Endothelial cell of umbilical vein (primary cell): ENCODE results near the gene SLC6A19.

Experiments used
- EZH2 ChIP-seq: IDR thresholded peaks from 2 replicates; pipeline ENCODE4 v1.6.1; 2012; ENCODE audit warnings: borderline replicate concordance, low read depth, mild to moderate bottlenecking, moderate library complexity, low read length, inconsistent platforms; ENCODE audit not compliant: severe bottlenecking
- JUN ChIP-seq: IDR thresholded peaks from 2 replicates; pipeline ENCODE4 v1.6.1; 2011; ENCODE audit warnings: borderline replicate concordance, low read depth; ENCODE audit not compliant: insufficient read length, insufficient read depth
- MYC ChIP-seq: IDR thresholded peaks from one replicate; pipeline ENCODE4 v1.6.1; 2011; ENCODE audit warnings: mild to moderate bottlenecking, low read depth, low read length
- POLR2A ChIP-seq: IDR thresholded peaks from 2 replicates; pipeline ENCODE4 v1.6.1; 2012; ENCODE audit warnings: low read depth, mild to moderate bottlenecking, control low read depth, low read length
- POLR2AphosphoS5 ChIP-seq: IDR thresholded peaks from 2 replicates; pipeline ENCODE4 v1.6.1; 2012; ENCODE audit warnings: low read depth, mild to moderate bottlenecking, control low read depth, low read length, moderate library complexity; ENCODE audit not compliant: insufficient read depth
- TF ChIP-seq, protein P1 (sequence below), 2 donors: IDR thresholded peaks; 1 replicate in 1 of 2; 2 replicates in 1 of 2; pipeline ENCODE4 v1.5.1; 2011; ENCODE audit warnings: low read length in 2 of 2, mild to moderate bottlenecking in 2 of 2, moderate library complexity in 2 of 2, control low read depth in 1 of 2, inconsistent platforms in 1 of 2, low read depth in 1 of 2; ENCODE audit not compliant: insufficient read depth in 1 of 2; ENCODE audit errors: extremely low read depth in 1 of 2
- TF ChIP-seq, protein P2 (sequence below): IDR thresholded peaks from 2 replicates; pipeline ENCODE4 v1.6.1; 2011; ENCODE audit not compliant: insufficient read depth, insufficient read length

DNA sequence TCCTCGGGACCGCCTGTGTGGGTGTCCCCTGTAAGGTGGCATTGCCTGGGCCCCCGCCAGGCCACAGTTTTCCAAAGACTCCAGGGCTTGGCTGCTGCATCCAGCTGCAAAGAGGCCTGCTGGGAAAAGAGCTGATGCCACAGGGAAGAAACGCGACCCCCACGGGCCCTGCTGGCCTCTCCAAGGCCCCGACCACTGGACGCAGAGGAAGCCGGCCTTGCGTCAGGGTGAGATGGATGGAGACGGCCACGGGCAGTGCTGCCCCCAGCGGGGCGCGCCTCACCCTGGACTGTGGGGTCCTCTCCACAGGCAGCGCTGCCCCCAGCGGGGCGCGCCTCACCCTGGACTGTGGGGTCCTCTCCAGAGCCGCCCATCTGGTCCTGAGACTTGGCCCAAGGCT, 21.3 kb upstream of the SLC6A19 start:
- TF ChIP-seq, protein P1, sequence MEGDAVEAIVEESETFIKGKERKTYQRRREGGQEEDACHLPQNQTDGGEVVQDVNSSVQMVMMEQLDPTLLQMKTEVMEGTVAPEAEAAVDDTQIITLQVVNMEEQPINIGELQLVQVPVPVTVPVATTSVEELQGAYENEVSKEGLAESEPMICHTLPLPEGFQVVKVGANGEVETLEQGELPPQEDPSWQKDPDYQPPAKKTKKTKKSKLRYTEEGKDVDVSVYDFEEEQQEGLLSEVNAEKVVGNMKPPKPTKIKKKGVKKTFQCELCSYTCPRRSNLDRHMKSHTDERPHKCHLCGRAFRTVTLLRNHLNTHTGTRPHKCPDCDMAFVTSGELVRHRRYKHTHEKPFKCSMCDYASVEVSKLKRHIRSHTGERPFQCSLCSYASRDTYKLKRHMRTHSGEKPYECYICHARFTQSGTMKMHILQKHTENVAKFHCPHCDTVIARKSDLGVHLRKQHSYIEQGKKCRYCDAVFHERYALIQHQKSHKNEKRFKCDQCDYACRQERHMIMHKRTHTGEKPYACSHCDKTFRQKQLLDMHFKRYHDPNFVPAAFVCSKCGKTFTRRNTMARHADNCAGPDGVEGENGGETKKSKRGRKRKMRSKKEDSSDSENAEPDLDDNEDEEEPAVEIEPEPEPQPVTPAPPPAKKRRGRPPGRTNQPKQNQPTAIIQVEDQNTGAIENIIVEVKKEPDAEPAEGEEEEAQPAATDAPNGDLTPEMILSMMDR (IDR thresholded peaks at IDR 0.05; ENCODE audit: extremely low read depth in 1 of 2, insufficient read depth in 1 of 2, low read depth in 1 of 2, low read length in 2 of 2), result no peak
- TF ChIP-seq EZH2, result no peak
- TF ChIP-seq POLR2A, result no peak
- no peak for TF ChIP-seq MYC
- TF ChIP-seq POLR2AphosphoS5, result no peak
- TF ChIP-seq, protein P2, sequence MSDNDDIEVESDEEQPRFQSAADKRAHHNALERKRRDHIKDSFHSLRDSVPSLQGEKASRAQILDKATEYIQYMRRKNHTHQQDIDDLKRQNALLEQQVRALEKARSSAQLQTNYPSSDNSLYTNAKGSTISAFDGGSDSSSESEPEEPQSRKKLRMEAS, result no peak
- TF ChIP-seq JUN, result no peak
